HCT116 (cell line): Measurements from ENCODE around the gene EDEM3. TPM values are rescaled to one million over a fixed set of nuclear protein-coding genes. Genes with fewer than 3 reads are reported as not detected.
A peak's percentile ranks its signal among the peaks of the same experiment; 100 is the strongest.

ENCODE experiments used
- ATAC-seq: fragments of 200-7000 bp; cut with Tn5 transposase; 2 replicates; pipeline ENCODE4 v1.9.1; 2020; ENCODE audit warnings: mild to moderate bottlenecking, moderate library complexity
- BruUV-seq: library from RNA; stranded (reverse); fragments of 400-500 nt; replicated peaks from 2 replicates; lab custom pipeline; 2021; lab: Mats Ljungman, UMichigan
- CTCF ChIA-PET: fragments of 300-600 bp; sonication (Branson Sonifier 250); formaldehyde crosslinking; loops from one replicate; lab custom pipeline; 2021; ENCODE audit warnings: antibody characterized with exemption; lab: Charles Lee
- POLR2A ChIA-PET: fragments of 300-600, 350-600 bp; sonication (Branson Sonifier 250); formaldehyde crosslinking; loops from one replicate; lab custom pipeline; 2021; ENCODE audit warnings: antibody characterized with exemption; lab: Charles Lee
- RAD21 ChIA-PET, 2 experiments: fragments of 300-600 bp; sonication (Branson Sonifier 250); formaldehyde crosslinking; loops; one replicate each; lab custom pipeline; 2023; ENCODE audit warnings: low total read pairs in 2 of 2; ENCODE audit not compliant: uncharacterized antibody in 2 of 2, unreplicated experiment in 2 of 2, low non-redundant PET in 1 of 2; lab: Charles Lee
- DNase-seq: peaks from one replicate; pipeline ENCODE4 v3.0.0-alpha.2; 2010; ENCODE audit warnings: low read depth, low spot score
- H2AFZ ChIP-seq: fragments of 200-600 bp; shearing (Covaris generic), sonication (generic); 2 replicates; pipeline ENCODE4 v1.6.1; 2017; ENCODE audit warnings: low read depth, mixed run types, mixed read lengths, antibody characterized with exemption, low read length; ENCODE audit not compliant: poor library complexity, severe bottlenecking
- H3K27ac ChIP-seq: 2 replicates; pipeline ENCODE4 v1.5.1; 2012; ENCODE audit warnings: low read depth, low read length
- H3K27me3 ChIP-seq: fragments of 200-600 bp; sonication (generic); 2 replicates; pipeline ENCODE4 v1.6.1; 2016; ENCODE audit warnings: mixed run types, low read length, mixed read lengths; ENCODE audit not compliant: insufficient read depth
- H3K36me3 ChIP-seq, 2 experiments: fragments of 200-500 bp in 1 of 2; fragments of 200-600 bp in 1 of 2; sonication (Bioruptor generic) in 1 of 2; sonication (generic) in 1 of 2; 2 replicates each; pipeline versions ENCODE4 v1.5.1 to v1.6.1; 2014 to 2016; ENCODE audit warnings: low read length in 2 of 2, inconsistent platforms in 1 of 2, mixed read lengths in 1 of 2, mixed run types in 1 of 2; ENCODE audit not compliant: insufficient read depth in 2 of 2, control insufficient read depth in 1 of 2
- H3K4me1 ChIP-seq, 2 experiments: fragments of 200-600 bp in 1 of 2; sonication (generic) in 1 of 2; 2 replicates each; pipeline versions ENCODE4 v1.5.1 to v1.6.1; 2012 to 2017; ENCODE audit warnings: low read length in 2 of 2, inconsistent platforms in 1 of 2, mild to moderate bottlenecking in 1 of 2, mixed read lengths in 1 of 2, mixed run types in 1 of 2, moderate library complexity in 1 of 2; ENCODE audit not compliant: insufficient read depth in 2 of 2, control insufficient read depth in 1 of 2
- H3K4me2 ChIP-seq: fragments of 200-600 bp; sonication (generic); 2 replicates; pipeline ENCODE4 v1.6.1; 2017; ENCODE audit warnings: mixed run types, low read length, mixed read lengths
- H3K4me3 ChIP-seq, 2 experiments: fragments of 200-600 bp in 1 of 2; sonication (generic) in 1 of 2; replicated peaks in 1 of 2; 2 replicates each; pipeline ENCODE4 v1.5.1; 2011 to 2016; ENCODE audit warnings: low read length in 2 of 2, control low read depth in 1 of 2, low read depth in 1 of 2, mild to moderate bottlenecking in 1 of 2, mixed read lengths in 1 of 2, mixed run types in 1 of 2
- H3K79me2 ChIP-seq: fragments of 200-600 bp; sonication (generic); 2 replicates; pipeline ENCODE4 v1.6.1; 2017; ENCODE audit warnings: mild to moderate bottlenecking, mixed run types, low read length, moderate library complexity, mixed read lengths; ENCODE audit not compliant: insufficient read depth
- H3K9ac ChIP-seq: fragments of 200-600 bp; sonication (generic); 2 replicates; pipeline ENCODE4 v1.6.1; 2016; ENCODE audit warnings: low read length, mixed read lengths
- H3K9me2 ChIP-seq: fragments of 200-600 bp; sonication (generic), shearing (Covaris generic); 2 replicates; pipeline ENCODE4 v1.6.1; 2017; ENCODE audit warnings: mixed run types, mild to moderate bottlenecking, moderate library complexity; ENCODE audit not compliant: insufficient read depth
- H3K9me3 ChIP-seq, 2 experiments: fragments of 200-500 bp in 1 of 2; fragments of 200-600 bp in 1 of 2; sonication (Bioruptor generic) in 1 of 2; sonication (generic) in 1 of 2; 2 replicates each; pipeline ENCODE4 v1.6.1; 2014 to 2017; ENCODE audit warnings: low read length in 2 of 2, mixed read lengths in 2 of 2, inconsistent platforms in 1 of 2, low read depth in 1 of 2, mild to moderate bottlenecking in 1 of 2, mixed run types in 1 of 2, moderate library complexity in 1 of 2; ENCODE audit not compliant: control insufficient read depth in 1 of 2, insufficient read depth in 1 of 2
- H4K20me1 ChIP-seq: fragments of 200-600 bp; sonication (generic), shearing (Covaris generic); 2 replicates; pipeline ENCODE4 v1.6.1; 2017; ENCODE audit warnings: mixed run types, mild to moderate bottlenecking, moderate library complexity; ENCODE audit not compliant: insufficient read depth
- CBX3 ChIP-seq: IDR thresholded peaks from 2 replicates; pipeline ENCODE4 v1.6.1; 2012; ENCODE audit warnings: low read depth
- CEBPB ChIP-seq: IDR thresholded peaks from 2 replicates; pipeline ENCODE4 v1.6.1; 2012; ENCODE audit warnings: low read depth
- CTCF ChIP-seq, 3 experiments: fragments of 200-600 bp in 1 of 3; sonication (generic) in 1 of 3; IDR thresholded peaks in 2 of 3; conservative IDR thresholded peaks in 1 of 3; 2 replicates each; pipeline ENCODE4 v1.5.1; 2012 to 2017; ENCODE audit warnings: low read depth in 2 of 3, low read length in 2 of 3, antibody characterized with exemption in 1 of 3, borderline replicate concordance in 1 of 3, control low read depth in 1 of 3, mild to moderate bottlenecking in 1 of 3, mixed read lengths in 1 of 3, mixed run types in 1 of 3, moderate library complexity in 1 of 3; ENCODE audit not compliant: insufficient read depth in 1 of 3
- EGR1 ChIP-seq: IDR thresholded peaks from 2 replicates; pipeline ENCODE4 v1.6.1; 2012; ENCODE audit warnings: low read depth
- ELF1 ChIP-seq: IDR thresholded peaks from 2 replicates; pipeline ENCODE4 v1.6.1; 2012; ENCODE audit warnings: low read depth, borderline replicate concordance
- EZH2 ChIP-seq: fragments of 200-600 bp; sonication (generic); IDR thresholded peaks from 2 replicates; pipeline ENCODE4 v1.6.1; 2017; ENCODE audit warnings: antibody characterized with exemption, mixed run types
- EZH2phosphoT487 ChIP-seq: fragments of 200-600 bp; IDR thresholded peaks from 2 replicates; pipeline ENCODE4 v1.6.1; 2018; ENCODE audit warnings: antibody characterized with exemption, borderline replicate concordance
- FOSL1 ChIP-seq: IDR thresholded peaks from 2 replicates; pipeline ENCODE4 v1.6.1; 2012; ENCODE audit warnings: low read depth
- JUND ChIP-seq: IDR thresholded peaks from 2 replicates; pipeline ENCODE4 v1.6.1; 2012
- MAX ChIP-seq: IDR thresholded peaks from 2 replicates; pipeline ENCODE4 v1.6.1; 2012
- POLR2A ChIP-seq: IDR thresholded peaks from 2 replicates; pipeline ENCODE4 v1.7.0; 2011; ENCODE audit warnings: borderline replicate concordance; ENCODE audit not compliant: insufficient read depth, insufficient read length; ENCODE audit errors: extremely low read depth
- POLR2AphosphoS5 ChIP-seq: IDR thresholded peaks from 2 replicates; pipeline ENCODE4 v1.6.1; 2011; ENCODE audit warnings: mild to moderate bottlenecking, low read depth, low read length, moderate library complexity
- REST ChIP-seq: IDR thresholded peaks from 2 replicates; pipeline ENCODE4 v1.6.1; 2012; ENCODE audit warnings: low read depth
- SIN3A ChIP-seq: IDR thresholded peaks from 2 replicates; pipeline ENCODE4 v1.6.1; 2012; ENCODE audit warnings: low read depth
- SP1 ChIP-seq: IDR thresholded peaks from 2 replicates; pipeline ENCODE4 v1.6.1; 2012; ENCODE audit warnings: low read depth
- SRF ChIP-seq: IDR thresholded peaks from 2 replicates; pipeline ENCODE4 v1.6.1; 2012; ENCODE audit warnings: low read depth
- TCF7L2 ChIP-seq: IDR thresholded peaks from 2 replicates; pipeline ENCODE4 v1.7.0; 2011; ENCODE audit warnings: borderline replicate concordance, inconsistent platforms; ENCODE audit not compliant: insufficient read depth, insufficient read length; ENCODE audit errors: extremely low read depth
- YY1 ChIP-seq: IDR thresholded peaks from 2 replicates; pipeline ENCODE4 v1.6.1; 2011; ENCODE audit warnings: low read length, low read depth, moderate library complexity, mild to moderate bottlenecking; ENCODE audit not compliant: insufficient replicate concordance; ENCODE audit errors: extremely low read depth
- ZBTB33 ChIP-seq: IDR thresholded peaks from 2 replicates; pipeline ENCODE4 v1.6.1; 2011; ENCODE audit warnings: mild to moderate bottlenecking, low read length, moderate library complexity; ENCODE audit not compliant: insufficient replicate concordance; ENCODE audit errors: extremely low read depth
- ZFX ChIP-seq: fragments of 450-650 bp; IDR thresholded peaks from 2 replicates; pipeline ENCODE4 v1.6.1; 2017
- ZNF274 ChIP-seq: fragments of 200-500 bp; sonication (Bioruptor generic); IDR thresholded peaks from 2 replicates; pipeline ENCODE4 v1.6.1; 2014; ENCODE audit warnings: mild to moderate bottlenecking, low read depth, low read length, inconsistent platforms
- intact Hi-C: fragments of 100-400 bp; cut with micrococcal nuclease; formaldehyde crosslinking; loops from 2 replicates; pipeline ENCODE4 v1.10.0; 2022
- total RNA-seq: library from RNA; stranded (reverse); gene quantifications from one replicate; pipeline ENCODE4 v1.2.1, GENCODE V29; 2021; ENCODE audit not compliant: unreplicated experiment

EDEM3 gene
- total RNA-seq, 1 experiment from 2014 or later = 14.9 TPM

- Histone ChIP-seq H3K4me3 (peak overlapping the region in 1 of 2 experiments; percentile 37; a peak in 2 of 4 replicates), H3K4me1 (peaks cover 12 to 28% of the 10 kb centered on the region in 2 experiments), H3K4me2 (peak overlapping the region; percentile 72), H3K36me3 (no peaks in the 10 kb centered on the region), H3K79me2 (no peaks in the 10 kb centered on the region), H3K9me2 (no peaks in the 10 kb centered on the region), H3K9ac (peak overlapping the region; percentile 31), H4K20me1 (no peaks in the 10 kb centered on the region), H3K27me3 (no peaks in the 10 kb centered on the region), H3K27ac (peak overlapping the region; percentile 24), H2AFZ (peak overlapping the region; percentile 92), H3K9me3 (no peaks in the 10 kb centered on the region)
- ChIA-PET RAD21 (interaction anchor here in 1 of 2 experiments (0.5 kb wide), 1 partner anchor 888 kb away, joined by 3 read pairs; no protein-coding TSS in a partner anchor), POLR2A (no interaction called here), CTCF (interaction anchor here (1.5 to 3.9 kb wide), 2 partner anchors 13 to 101 kb away, joined by 3 to 12 read pairs; no protein-coding TSS in a partner anchor)
- ATAC-seq = peak; percentile 88
- peak; percentile 75 for DNase-seq
- BruUV-seq = no TSS peak
- intact Hi-C loops = no loop called here
- no peak for TF ChIP-seq ZBTB33
- peak; percentile 91 for TF ChIP-seq SP1
- TF ChIP-seq MAX = peak; percentile 56
- no peak for TF ChIP-seq EZH2
- peak; percentile 91 for TF ChIP-seq CEBPB
- TF ChIP-seq POLR2AphosphoS5 = peak; percentile 49; the same call in 1 of the 2 replicates
- peak; percentile 88 for TF ChIP-seq JUND
- no peak for TF ChIP-seq TCF7L2
- TF ChIP-seq YY1 = peak; percentile 82
- no peak for TF ChIP-seq ZFX
- TF ChIP-seq CTCF (IDR thresholded peaks at IDR 0.05 in 2 of 3, conservative IDR thresholded peaks at IDR 0.05 in 1 of 3; ENCODE audit: borderline replicate concordance in 1 of 3, insufficient read depth in 1 of 3, low read depth in 2 of 3, low read length in 2 of 3) = no peak
- no peak for TF ChIP-seq ZNF274
- TF ChIP-seq CBX3 = peak; percentile 92
- no peak for TF ChIP-seq EZH2phosphoT487
- TF ChIP-seq SRF = no peak
- no peak for TF ChIP-seq POLR2A
- TF ChIP-seq FOSL1 = peak; percentile 87
- TF ChIP-seq ELF1 = no peak
- TF ChIP-seq EGR1 = no peak
- no peak for TF ChIP-seq REST
- 0 out of 2 replicates have a peak, but pooled peaks have one; percentile 30 for TF ChIP-seq SIN3A
These were observed 37.9 kb upstream of the EDEM3 start for GRCh38 chr1:184792450-184792969.
